KMS-11 (cell line): Measurements from ENCODE around the gene CPEB3.
A peak's percentile ranks its signal among the peaks of the same experiment; 100 is the strongest.

ENCODE experiments used
- H2AFZ ChIP-seq: fragments of 200-600 bp; sonication (generic); 2 replicates; pipeline ENCODE4 v1.6.1; 2016; ENCODE audit warnings: antibody characterized with exemption, mixed run types, low read depth
- H3K27ac ChIP-seq: fragments of 200-600 bp; sonication (generic); 2 replicates; pipeline ENCODE4 v1.6.1; 2016; ENCODE audit warnings: mild to moderate bottlenecking, mixed run types
- H3K27me3 ChIP-seq: fragments of 200-600 bp; sonication (generic); 2 replicates; pipeline ENCODE4 v1.6.1; 2017; ENCODE audit warnings: mild to moderate bottlenecking, low read depth, mixed run types, moderate library complexity; ENCODE audit not compliant: insufficient read depth
- H3K36me3 ChIP-seq: fragments of 200-600 bp; sonication (generic); 2 replicates; pipeline ENCODE4 v1.6.1; 2017; ENCODE audit warnings: mild to moderate bottlenecking, mixed run types; ENCODE audit not compliant: insufficient read depth
- H3K4me1 ChIP-seq: fragments of 200-600 bp; sonication (generic); 2 replicates; pipeline ENCODE4 v1.6.1; 2016; ENCODE audit warnings: mild to moderate bottlenecking, low read depth, mixed run types; ENCODE audit not compliant: poor library complexity, severe bottlenecking
- H3K4me2 ChIP-seq: fragments of 200-600 bp; sonication (generic); 2 replicates; pipeline ENCODE4 v1.7.0; 2016; ENCODE audit warnings: mild to moderate bottlenecking, mixed run types
- H3K4me3 ChIP-seq: fragments of 200-600 bp; sonication (generic); IDR thresholded peaks from 2 replicates; pipeline ENCODE4 v1.6.1; 2017; ENCODE audit warnings: low read depth, low read length, mixed read lengths; ENCODE audit not compliant: insufficient read depth
- H3K79me2 ChIP-seq: fragments of 200-600 bp; sonication (generic); 2 replicates; pipeline ENCODE4 v1.6.1; 2016; ENCODE audit warnings: low read depth, mixed run types; ENCODE audit not compliant: insufficient read depth
- H3K9ac ChIP-seq: fragments of 200-600 bp; sonication (generic); 2 replicates; pipeline ENCODE4 v1.6.1; 2016; ENCODE audit warnings: mild to moderate bottlenecking, mixed run types
- H4K20me1 ChIP-seq: fragments of 200-600 bp; sonication (generic); 2 replicates; pipeline ENCODE4 v1.6.1; 2016; ENCODE audit warnings: mild to moderate bottlenecking, mixed run types; ENCODE audit not compliant: insufficient read depth
- CTCF ChIP-seq: fragments of 200-600 bp; sonication (generic); conservative IDR thresholded peaks from 2 replicates; pipeline ENCODE4 v1.6.1; 2017; ENCODE audit warnings: low read depth, mild to moderate bottlenecking, antibody characterized with exemption, low read length, moderate library complexity, mixed read lengths

Gene CPEB3

DNA sequence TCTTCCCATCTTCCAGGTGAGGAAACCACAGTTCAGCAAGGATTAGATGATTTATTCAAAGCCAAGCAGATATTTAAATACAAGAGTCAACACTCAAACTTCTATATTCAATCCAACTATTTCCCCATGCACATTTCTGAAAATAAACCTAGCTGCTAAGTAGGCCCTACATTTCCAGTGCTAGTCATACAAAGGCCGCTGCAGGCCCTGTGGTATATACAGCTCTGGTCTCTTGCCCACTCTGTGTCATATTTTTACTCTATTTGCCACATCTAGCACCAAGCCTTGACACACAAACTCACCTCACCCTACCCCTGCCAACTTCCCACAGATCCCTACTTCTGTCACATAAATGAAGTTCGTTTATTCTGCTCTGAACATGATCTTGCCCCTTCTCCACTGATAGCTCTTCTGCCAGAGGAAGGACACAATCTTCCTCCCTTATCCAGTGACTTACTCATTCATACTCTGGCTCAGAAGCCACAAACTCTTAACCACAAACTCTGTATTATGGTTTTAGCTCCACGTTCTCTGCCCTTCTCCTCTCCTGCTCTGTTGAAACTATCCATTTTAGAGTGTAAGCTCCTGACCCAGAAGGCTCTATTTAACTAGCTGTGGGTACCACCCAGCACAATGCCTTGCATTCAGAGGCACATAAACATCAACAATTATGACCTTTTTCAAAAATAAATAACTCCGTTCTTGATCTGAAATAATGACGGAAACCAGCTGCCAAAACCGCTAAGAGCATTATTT is 180.7 kb downstream of the CPEB3 start:
- Histone ChIP-seq H3K9ac (no peak overlapping the region), H3K27me3 (no peaks in the 10 kb centered on the region), H3K36me3 (no peaks in the 10 kb centered on the region), H3K4me1 (peaks cover 89% of the 10 kb centered on the region), H3K4me2 (peak overlapping the region; percentile 66), H4K20me1 (no peaks in the 10 kb centered on the region), H2AFZ (no peak overlapping the region), H3K4me3 (no peak overlapping the region), H3K27ac (peak overlapping the region; percentile 88), H3K79me2 (peaks cover 6% of the 10 kb centered on the region; the same call in 1 of the 2 replicates)
- no peak for TF ChIP-seq CTCF

GRCh38 chr10:92108747-92109146 is 182.1 kb downstream of the CPEB3 start:
- Histone ChIP-seq H3K4me2 (peak overlapping the region; percentile 19; the same call in 1 of the 2 replicates), H3K4me1 (peaks cover 92% of the 10 kb centered on the region), H4K20me1 (no peaks in the 10 kb centered on the region), H3K27ac (no peak overlapping the region), H3K27me3 (no peaks in the 10 kb centered on the region), H3K79me2 (peaks cover 6% of the 10 kb centered on the region; the same call in 1 of the 2 replicates), H3K36me3 (no peaks in the 10 kb centered on the region), H3K4me3 (no peak overlapping the region), H3K9ac (no peak overlapping the region), H2AFZ (no peak overlapping the region)
- TF ChIP-seq CTCF: no peak

- Histone ChIP-seq H3K4me2 (peak overlapping the region; percentile 19; the same call in 1 of the 2 replicates), H3K36me3 (no peaks in the 10 kb centered on the region), H3K27ac (no peak overlapping the region), H3K27me3 (no peaks in the 10 kb centered on the region), H3K9ac (no peak overlapping the region), H4K20me1 (no peaks in the 10 kb centered on the region), H3K79me2 (peaks cover 6% of the 10 kb centered on the region; the same call in 1 of the 2 replicates), H3K4me3 (no peak overlapping the region), H2AFZ (no peak overlapping the region), H3K4me1 (peaks cover 92% of the 10 kb centered on the region)
- TF ChIP-seq CTCF: no peak
These were observed 182.8 kb downstream of the CPEB3 start for GRCh38 chr10:92108120-92108519.

DNA sequence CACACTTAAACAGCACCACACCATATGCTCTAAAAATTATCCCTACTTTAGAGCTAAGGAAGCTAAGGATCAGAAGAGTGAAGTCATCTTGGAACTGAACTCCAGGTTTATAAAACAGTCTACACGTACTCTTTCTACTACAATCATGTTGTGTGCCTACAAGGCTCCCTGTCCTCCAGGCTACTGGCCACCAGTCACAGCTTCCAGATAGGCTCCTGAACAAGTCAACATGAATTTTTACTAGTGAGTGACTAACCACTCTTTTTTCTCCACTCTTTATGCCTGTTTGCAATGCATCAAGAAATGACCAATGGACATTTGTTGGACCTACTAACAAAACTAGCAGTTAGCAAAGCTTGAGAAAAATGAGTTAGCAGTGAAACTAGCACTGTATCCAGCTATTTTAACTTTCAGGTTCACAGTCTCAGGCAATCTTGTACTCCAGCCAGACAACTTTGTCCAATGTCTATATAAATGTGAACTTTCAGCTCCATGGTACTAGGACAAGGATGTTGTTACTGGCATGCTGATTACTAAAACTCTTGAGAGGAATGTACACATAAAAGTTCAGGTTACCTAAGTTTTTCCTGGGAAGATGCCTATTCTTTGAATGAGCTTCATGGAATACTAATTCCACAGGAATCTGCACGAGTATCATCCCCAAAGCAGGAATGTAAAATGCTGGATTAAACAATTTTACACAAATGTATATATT is 187.3 kb downstream of the CPEB3 start:
- peak overlapping the region; percentile 83 for H3K4me2 ChIP-seq

More for the DNA sequence above, 187.3 kb downstream of the CPEB3 start:
- Histone ChIP-seq H3K4me1 (peaks cover 85% of the 10 kb centered on the region), H3K9ac (no peak overlapping the region; the same call in 1 of the 2 replicates), H3K36me3 (no peaks in the 10 kb centered on the region), H3K79me2 (peaks cover 10% of the 10 kb centered on the region; the same call in 1 of the 2 replicates), H3K27ac (peak overlapping the region; percentile 85), H2AFZ (no peak overlapping the region), H3K4me3 (no peak overlapping the region), H3K27me3 (no peaks in the 10 kb centered on the region), H4K20me1 (no peaks in the 10 kb centered on the region)
- no peak for TF ChIP-seq CTCF
